Spleen (tissue), 7 donors: ENCODE measurements around the gene CS.

ENCODE experiments used
- POLR2A ChIP-seq, 3 donors: fragments of 450-650 bp; IDR thresholded peaks; one replicate each; pipeline ENCODE4 v1.5.1; 2017; ENCODE audit warnings: antibody characterized with exemption in 3 of 3, mild to moderate bottlenecking in 1 of 3
- POLR2AphosphoS5 ChIP-seq, 3 donors: sonication (generic); formaldehyde crosslinking; IDR thresholded peaks; one replicate each; pipeline ENCODE4 v1.5.1; 2017; ENCODE audit warnings: antibody characterized with exemption in 3 of 3
- TF ChIP-seq, protein P1 (sequence below), 11 experiments: fragments of 200-600 bp in 7 of 11; fragments of 450-650 bp in 4 of 11; sonication (generic) in 4 of 11; IDR thresholded peaks in 8 of 11; conservative IDR thresholded peaks in 3 of 11; 1 replicate in 7 of 11; 2 replicates in 4 of 11; pipeline versions ENCODE4 v1.4.0 to v1.8.0; 2016 to 2021; ENCODE audit warnings: antibody characterized with exemption in 11 of 11, inconsistent platforms in 4 of 11, mild to moderate bottlenecking in 1 of 11
- donor health status: DM: no; HTN: no; CAD: no; lungs with moderate emphysema.
- donor health status: DM: no; HTN: no; CAD: no.
- donor health status: DM: no; HTN: no; CAD: no.

DNA sequence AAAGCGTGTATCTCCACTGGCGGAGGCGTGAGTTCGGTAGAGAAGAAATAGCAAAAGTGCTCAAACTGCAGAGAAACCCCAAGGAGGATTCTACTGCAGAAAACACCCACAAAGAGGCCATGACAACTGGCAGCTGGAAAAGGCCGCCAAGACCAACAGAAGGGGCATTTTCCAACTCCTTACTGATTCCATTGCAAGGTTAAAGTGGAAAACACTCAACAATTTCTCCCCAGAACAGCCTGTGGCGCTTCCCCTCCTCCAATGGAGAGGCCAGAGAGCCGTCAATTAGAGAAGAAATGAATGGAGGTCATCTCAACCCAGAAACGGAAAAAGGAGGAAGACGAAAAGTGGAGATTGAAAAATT, 41.3 kb downstream of the CS start:
- TF ChIP-seq, protein P1, sequence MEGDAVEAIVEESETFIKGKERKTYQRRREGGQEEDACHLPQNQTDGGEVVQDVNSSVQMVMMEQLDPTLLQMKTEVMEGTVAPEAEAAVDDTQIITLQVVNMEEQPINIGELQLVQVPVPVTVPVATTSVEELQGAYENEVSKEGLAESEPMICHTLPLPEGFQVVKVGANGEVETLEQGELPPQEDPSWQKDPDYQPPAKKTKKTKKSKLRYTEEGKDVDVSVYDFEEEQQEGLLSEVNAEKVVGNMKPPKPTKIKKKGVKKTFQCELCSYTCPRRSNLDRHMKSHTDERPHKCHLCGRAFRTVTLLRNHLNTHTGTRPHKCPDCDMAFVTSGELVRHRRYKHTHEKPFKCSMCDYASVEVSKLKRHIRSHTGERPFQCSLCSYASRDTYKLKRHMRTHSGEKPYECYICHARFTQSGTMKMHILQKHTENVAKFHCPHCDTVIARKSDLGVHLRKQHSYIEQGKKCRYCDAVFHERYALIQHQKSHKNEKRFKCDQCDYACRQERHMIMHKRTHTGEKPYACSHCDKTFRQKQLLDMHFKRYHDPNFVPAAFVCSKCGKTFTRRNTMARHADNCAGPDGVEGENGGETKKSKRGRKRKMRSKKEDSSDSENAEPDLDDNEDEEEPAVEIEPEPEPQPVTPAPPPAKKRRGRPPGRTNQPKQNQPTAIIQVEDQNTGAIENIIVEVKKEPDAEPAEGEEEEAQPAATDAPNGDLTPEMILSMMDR (IDR thresholded peaks at IDR 0.05 in 8 of 11, conservative IDR thresholded peaks at IDR 0.05 in 3 of 11): no peak
- TF ChIP-seq POLR2A (IDR thresholded peaks at IDR 0.05): no peak
- no peak for TF ChIP-seq POLR2AphosphoS5 (IDR thresholded peaks at IDR 0.05)
